ENCODE measurements around the gene NUMBL. TPM values are rescaled to one million over a fixed set of nuclear protein-coding genes. Genes with fewer than 3 reads are reported as not detected.

The NUMBL gene
- total and polyA plus RNA-seq, 2 of the 4 experiments (the other 2 are of a cell fraction), result 6.3 to 29.0 TPM

GRCh38 chr19:40632311-40633036 lies 58.0 kb downstream of the NUMBL start (continued):
- TF ChIP-seq MAFK (IDR thresholded peaks at IDR 0.05; ENCODE audit: low read depth, low read length) (no peak), CHD1 (IDR thresholded peaks at IDR 0.05; ENCODE audit: low read depth, low read length) (no peak), MXI1 (IDR thresholded peaks at IDR 0.05; ENCODE audit: borderline replicate concordance, low read depth, low read length) (no peak), SMC3 (IDR thresholded peaks at IDR 0.05; ENCODE audit: low read depth, low read length) (no peak), FOS (IDR thresholded peaks at IDR 0.05; ENCODE audit: low read depth, low read length) (no peak), BHLHE40 (IDR thresholded peaks at IDR 0.05; ENCODE audit: low read depth, low read length) (no peak)
